ENCODE data around the gene TSR3.

The TSR3 gene

DNA sequence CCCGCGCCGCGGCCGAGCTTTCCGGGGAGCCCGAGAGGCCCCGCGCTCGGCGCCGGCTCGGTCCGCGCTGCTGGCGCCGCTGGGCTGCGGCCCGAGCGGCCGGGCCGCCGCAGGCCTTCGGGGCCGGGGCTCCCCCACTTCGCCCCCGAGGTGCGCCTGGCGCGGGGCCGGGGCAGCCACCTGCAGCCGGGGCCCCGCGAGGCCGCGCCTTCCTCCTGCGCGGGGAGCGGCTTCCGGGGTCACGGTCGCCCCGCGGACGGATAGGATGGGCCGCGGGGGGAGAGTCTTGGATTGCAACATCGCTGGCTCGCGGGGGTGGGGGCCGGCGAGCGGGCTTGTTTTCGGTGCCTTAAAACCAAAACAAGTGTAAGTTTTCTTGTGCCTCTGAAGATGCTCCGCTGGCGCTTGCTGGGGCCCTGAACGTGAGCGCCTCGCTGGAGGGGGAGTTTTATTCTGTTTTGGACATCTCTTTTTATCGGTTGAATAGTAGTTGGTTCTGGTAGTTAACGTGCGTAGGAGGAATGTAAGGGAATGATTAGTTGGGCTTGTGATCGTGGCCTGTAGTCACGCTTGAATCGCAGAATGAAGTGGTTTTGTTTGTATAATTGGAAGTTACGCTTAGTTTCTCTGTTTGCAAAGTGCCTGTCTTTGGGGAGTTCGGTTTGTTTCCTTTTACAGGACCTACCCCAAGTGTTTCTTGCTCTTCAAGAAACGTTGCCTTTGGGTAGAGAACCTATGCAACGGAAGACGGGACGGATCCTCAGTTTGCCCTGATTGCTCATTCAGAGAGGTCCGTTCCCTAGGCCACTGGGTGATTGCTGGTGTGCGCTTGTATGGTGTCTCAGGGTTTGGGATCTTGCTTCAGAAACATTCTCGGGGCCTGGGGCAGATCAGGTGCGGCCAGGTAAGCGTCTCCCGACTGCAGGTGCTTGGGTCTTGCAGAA is 41.5 kb downstream of the TSR3 start:
- peak; percentile 28 to 30 for DNase-seq (ENCODE audit: low read depth in 2 of 2)

DNA sequence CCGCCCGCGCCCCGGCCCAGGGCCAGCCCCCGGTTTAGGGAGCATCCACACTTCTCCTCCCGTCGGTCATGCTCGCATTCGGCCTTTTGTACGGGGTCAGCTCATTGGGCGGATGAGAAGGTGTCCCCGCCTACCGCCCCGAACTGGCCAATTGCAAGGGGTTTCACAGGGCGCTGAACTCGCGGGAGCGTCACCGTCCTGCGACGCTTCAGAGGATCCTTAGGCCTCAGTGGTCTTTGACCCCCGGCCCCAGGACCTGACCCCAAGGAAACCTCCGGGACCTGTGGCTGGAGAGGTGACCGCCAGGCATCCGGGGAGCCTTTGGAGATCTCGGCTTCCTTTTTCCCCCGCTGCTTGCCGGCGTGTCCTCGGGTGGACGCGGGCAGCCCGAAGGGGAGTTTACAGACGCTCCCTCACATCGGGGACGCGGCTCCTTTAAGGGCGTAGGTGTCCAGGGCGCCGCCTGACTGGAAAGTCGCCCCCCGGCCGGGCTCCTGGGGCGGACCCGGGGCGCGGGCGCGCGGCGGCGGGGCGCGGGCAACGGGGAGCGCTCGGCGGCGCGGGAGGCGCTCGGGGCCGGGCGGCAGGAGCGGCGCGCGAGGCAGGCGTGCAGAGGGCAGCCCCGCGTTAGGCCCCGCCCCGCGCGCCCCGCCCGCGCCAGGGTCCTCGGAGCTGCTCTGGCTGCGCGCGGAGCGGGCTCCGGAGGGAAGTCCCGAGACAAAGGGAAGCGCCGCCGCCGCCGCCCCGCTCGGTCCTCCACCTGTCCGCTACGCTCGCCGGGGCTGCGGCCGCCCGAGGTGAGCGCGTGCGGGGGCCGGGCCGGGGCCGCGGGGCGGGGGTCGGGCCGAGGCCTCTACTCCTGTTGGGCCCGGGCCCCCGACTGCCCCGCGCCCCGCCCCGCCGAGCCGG is 42.4 kb downstream of the TSR3 start, which contains the start of gene UBE2I:
Gene UBE2I, plus strand, starts transcription at position 660 of the 909 bp plus-strand sequence. CDS start 4,395 bp downstream, outside the sequence.
- DNase-seq (ENCODE audit: low read depth in 2 of 2): peak; percentile 91 to 95

DNA sequence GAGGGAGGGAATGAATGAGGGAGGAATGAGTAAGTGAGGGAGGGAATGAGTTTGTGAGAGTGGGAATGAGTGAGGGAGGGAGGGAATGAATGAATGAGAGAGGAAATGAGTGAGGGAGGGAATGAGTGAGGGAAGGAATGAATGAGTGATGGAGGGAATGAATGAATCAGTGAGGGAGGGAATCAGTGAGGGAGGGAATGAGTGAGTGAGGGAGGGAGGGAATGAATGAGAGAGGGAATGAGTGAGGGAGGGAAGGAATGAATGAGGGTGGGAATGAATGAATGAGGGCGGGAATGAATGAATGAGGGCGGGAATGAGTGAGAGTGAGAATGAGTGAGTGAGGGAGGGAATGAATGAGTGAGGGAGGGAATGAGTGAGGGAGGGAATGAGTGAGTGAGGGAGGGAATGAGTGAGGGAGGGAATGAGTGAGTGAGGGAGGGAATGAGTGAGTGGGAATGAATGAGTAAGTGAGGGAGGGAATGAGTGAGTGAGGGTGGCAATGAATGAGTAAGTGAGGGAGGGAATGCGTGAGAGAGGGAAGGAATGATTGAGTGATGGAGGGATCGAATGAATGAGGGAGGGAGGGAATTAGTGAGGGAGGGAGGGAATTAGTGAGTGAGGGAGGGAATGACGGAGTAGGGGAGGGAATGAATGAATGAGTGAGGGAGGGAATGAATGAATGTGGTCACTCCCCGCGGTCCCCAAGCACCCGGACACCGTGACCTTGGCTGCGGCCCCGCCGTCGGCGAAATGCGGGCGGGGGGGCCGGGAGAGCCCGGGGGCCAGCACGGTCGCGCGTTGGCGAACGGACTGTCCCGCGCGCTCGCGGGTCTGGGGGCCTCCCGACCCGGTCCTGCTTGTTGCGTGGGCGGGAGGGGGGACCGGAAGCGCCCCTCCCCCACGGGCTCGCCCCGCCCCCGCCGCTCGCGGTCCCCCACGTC is 43.4 kb downstream of the TSR3 start:
- DNase-seq (ENCODE audit: low read depth in 2 of 2): no peak

DNA sequence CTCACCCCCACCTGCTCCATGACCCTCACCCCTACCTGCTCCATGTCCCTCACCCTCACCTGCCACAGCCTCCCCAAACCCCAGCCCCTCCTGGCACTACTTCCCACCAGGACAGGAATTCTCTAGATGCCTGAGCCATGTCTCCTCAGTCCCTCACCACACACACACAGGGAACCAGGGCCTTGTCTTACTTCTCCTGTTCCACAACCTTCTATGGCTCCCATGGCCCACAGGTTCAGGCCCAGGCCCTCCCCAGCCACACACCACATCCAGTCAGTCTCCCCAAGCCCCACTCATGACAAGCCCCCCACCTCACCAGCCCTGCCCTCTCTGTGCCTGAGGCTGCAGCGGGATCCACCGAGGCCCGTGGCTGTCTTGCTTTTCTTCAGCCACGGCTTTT is 45.3 kb downstream of the TSR3 start:
- DNase-seq (ENCODE audit: low read depth in 2 of 2): no peak

DNA sequence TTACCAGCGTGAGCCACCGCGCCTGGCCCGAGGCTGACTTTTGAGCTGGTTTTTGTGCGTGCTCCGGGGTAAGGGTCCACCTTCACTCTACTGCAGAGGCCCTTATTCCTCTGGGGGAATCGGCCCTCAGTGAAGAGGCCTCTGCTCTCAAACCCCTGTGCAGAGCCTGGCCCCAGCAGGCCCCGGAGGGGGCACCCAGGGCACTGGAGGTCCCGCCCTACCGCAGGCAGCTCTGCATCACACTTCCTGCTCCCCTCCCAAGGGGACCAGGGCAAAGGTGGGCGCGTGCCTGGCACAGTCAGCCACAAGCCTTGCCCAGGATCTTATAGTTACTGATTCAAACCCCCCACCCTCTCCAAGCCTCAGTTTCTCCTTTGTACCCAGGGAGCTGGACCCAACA is 45.9 kb downstream of the TSR3 start:
- no peak for DNase-seq (ENCODE audit: low read depth in 2 of 2)

DNA sequence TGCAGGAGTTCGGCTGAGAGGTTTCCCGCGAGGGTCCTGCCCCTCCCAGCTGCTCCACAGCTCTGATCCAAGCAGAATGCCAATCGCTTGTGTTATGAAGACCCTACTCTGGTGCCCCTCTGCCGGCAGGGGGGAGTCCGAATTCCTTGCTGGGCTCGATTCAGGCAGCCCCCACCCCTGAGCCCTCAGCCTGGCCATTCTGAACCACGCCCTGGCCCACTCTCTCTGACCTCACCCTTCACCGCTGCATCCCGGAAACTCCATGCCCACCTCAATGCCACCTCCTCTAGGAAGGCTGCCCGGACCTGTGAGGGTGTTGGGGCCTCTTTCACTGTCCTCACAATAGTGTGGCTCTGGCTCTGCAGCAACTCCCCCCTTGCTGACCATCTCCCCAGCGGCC is 50.1 kb downstream of the TSR3 start:
- DNase-seq (ENCODE audit: low read depth in 2 of 2): no peak

DNA sequence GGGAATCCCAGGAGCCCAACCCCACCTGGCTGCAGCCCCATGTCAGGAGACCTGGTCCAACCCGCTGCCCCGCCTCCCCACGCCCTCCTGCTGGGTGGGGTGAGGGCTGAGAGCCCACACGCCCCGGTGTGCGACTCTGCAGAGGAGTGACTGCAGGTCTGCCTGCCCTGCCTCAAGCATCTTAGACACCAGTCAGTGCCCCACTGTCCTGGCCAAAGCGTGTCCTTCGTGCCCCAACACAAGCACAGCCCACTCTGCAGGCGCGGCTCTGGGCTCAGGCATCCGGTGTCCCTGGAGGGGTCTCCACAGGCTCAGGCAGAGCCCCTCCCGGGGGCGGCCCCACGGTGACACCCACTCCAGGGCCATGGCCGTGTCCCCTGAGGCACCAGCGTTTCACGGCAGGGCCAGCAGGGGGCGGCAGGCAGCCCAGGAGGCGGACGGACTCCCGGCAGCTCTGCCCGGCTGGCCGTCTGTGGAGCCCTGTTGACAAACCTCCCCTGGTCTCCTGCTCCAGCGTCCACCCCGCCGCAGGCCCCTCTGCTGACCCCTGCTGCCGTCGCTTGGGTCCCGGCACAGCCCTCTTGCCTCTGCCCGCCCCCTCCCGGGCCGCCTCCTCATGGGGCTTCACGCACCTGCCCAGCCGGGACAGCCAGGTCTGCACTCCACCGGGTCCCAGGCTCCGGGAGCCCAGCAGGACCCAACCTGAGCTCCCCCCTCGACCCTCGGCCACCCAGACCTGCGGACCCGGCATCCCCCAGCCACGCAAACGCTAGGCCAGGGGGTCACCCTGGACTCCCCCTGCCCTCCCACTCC is 50.8 kb downstream of the TSR3 start:
- peak; percentile 38 to 40 for DNase-seq (ENCODE audit: low read depth in 2 of 2)

DNA sequence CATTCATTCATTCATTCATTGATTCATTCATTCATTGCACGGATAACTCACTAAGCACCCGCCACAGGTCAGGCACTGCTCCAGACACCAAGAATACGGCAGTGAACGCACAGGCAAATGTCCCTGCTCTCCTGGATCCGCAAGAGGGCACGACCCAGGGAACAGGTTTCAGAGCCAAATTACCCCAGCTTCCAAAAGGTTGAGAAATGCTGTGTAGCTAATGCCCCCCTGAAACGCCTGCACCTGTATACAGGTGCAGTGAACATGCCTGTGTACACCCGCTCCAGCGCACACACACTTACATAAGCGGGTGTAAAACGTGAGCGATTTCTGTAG is 51.8 kb downstream of the TSR3 start:
- no peak for DNase-seq (ENCODE audit: low read depth in 2 of 2)
